ENCODE results near the gene BPI. TPM values are rescaled to one million over a fixed set of nuclear protein-coding genes. Genes with fewer than 3 reads are reported as not detected.

The BPI gene
- total RNA-seq, 1 experiment from 2014 or later: not detected

GRCh38 chr20:38357653-38358207 is 53.8 kb downstream of the BPI start:
- no peak overlapping the region for H3K4me2 ChIP-seq (ENCODE audit: low read length)
- H3K4me3 ChIP-seq (replicated peaks in 1 of 2; ENCODE audit: low read depth in 1 of 2, low read length in 2 of 2): no peak overlapping the region
- no peaks in the 10 kb centered on the region for H3K9me3 ChIP-seq (ENCODE audit: control insufficient read depth in 1 of 2, insufficient read depth in 1 of 2, low read depth in 1 of 2, low read length in 2 of 2)
- no peak overlapping the region for H3K27ac ChIP-seq (ENCODE audit: low read depth, low read length)
- CTCF ChIA-PET: no interaction called here
- BruUV-seq (replicated peaks): no TSS peak
- no peak overlapping the region for H3K9ac ChIP-seq (ENCODE audit: low read length)
- TF ChIP-seq REST (IDR thresholded peaks at IDR 0.05; ENCODE audit: low read depth): no peak
- TF ChIP-seq EGR1 (IDR thresholded peaks at IDR 0.05; ENCODE audit: low read depth): no peak
- no peak for TF ChIP-seq ELF1 (IDR thresholded peaks at IDR 0.05; ENCODE audit: borderline replicate concordance, low read depth)
- TF ChIP-seq POLR2AphosphoS5 (IDR thresholded peaks at IDR 0.05; ENCODE audit: low read depth, low read length): no peak
- no peak for TF ChIP-seq POLR2A (IDR thresholded peaks at IDR 0.05; ENCODE audit: borderline replicate concordance, extremely low read depth, insufficient read depth, insufficient read length)
- no peak for TF ChIP-seq ZFX (IDR thresholded peaks at IDR 0.05)
- no peak for TF ChIP-seq FOSL1 (IDR thresholded peaks at IDR 0.05; ENCODE audit: low read depth)
- TF ChIP-seq, protein P1, sequence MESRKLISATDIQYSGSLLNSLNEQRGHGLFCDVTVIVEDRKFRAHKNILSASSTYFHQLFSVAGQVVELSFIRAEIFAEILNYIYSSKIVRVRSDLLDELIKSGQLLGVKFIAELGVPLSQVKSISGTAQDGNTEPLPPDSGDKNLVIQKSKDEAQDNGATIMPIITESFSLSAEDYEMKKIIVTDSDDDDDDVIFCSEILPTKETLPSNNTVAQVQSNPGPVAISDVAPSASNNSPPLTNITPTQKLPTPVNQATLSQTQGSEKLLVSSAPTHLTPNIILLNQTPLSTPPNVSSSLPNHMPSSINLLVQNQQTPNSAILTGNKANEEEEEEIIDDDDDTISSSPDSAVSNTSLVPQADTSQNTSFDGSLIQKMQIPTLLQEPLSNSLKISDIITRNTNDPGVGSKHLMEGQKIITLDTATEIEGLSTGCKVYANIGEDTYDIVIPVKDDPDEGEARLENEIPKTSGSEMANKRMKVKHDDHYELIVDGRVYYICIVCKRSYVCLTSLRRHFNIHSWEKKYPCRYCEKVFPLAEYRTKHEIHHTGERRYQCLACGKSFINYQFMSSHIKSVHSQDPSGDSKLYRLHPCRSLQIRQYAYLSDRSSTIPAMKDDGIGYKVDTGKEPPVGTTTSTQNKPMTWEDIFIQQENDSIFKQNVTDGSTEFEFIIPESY (IDR thresholded peaks at IDR 0.05; ENCODE audit: extremely low read depth, insufficient replicate concordance, low read length): no peak
- no peaks in the 10 kb centered on the region for H3K9me2 ChIP-seq (ENCODE audit: insufficient read depth)
- no peaks in the 10 kb centered on the region for H3K36me3 ChIP-seq (ENCODE audit: control insufficient read depth in 1 of 2, insufficient read depth in 2 of 2, low read length in 2 of 2)
- no peak overlapping the region for H2AFZ ChIP-seq (ENCODE audit: low read depth, low read length, poor library complexity, severe bottlenecking)
- ATAC-seq (no peak), DNase-seq (ENCODE audit: low read depth, low spot score) (no peak)
- intact Hi-C loops (cut with micrococcal nuclease): no loop called here
- no peaks in the 10 kb centered on the region for H3K27me3 ChIP-seq (ENCODE audit: insufficient read depth, low read length)
- H3K4me1 ChIP-seq (ENCODE audit: control insufficient read depth in 1 of 2, insufficient read depth in 2 of 2, low read length in 2 of 2): no peaks in the 10 kb centered on the region
- no peaks in the 10 kb centered on the region for H3K79me2 ChIP-seq (ENCODE audit: insufficient read depth, low read length)
- POLR2A ChIA-PET: no interaction called here
- H4K20me1 ChIP-seq (ENCODE audit: insufficient read depth): no peaks in the 10 kb centered on the region
- RAD21 ChIA-PET (ENCODE audit: low non-redundant PET in 1 of 2, low total read pairs in 2 of 2, uncharacterized antibody in 2 of 2, unreplicated experiment in 2 of 2): no interaction called here
